HFFc6 (cell line): Measurements from ENCODE around the gene MAEA. TPM values are rescaled to one million over a fixed set of nuclear protein-coding genes. Genes with fewer than 3 reads are reported as not detected.
"Not testable (repeated sequence)": the region's sequence is repeated elsewhere in the genome, so short reads cannot be mapped to it uniquely, and the experiment has no call there.

Source experiments
- DNase-seq: peaks from one replicate; pipeline ENCODE4 v3.0.0-alpha.2; 2018
- H3K27ac Mint-ChIP-seq: 2 replicates; pipeline ENCODE4 v1.8.0; 2020; ENCODE audit warnings: mild to moderate bottlenecking, mixed read lengths
- H3K27me3 Mint-ChIP-seq: 2 replicates; pipeline ENCODE4 v1.8.0; 2021; ENCODE audit warnings: mild to moderate bottlenecking, moderate library complexity, mixed read lengths; ENCODE audit not compliant: insufficient read depth
- H3K36me3 Mint-ChIP-seq: 2 replicates; pipeline ENCODE4 v1.8.0; 2021; ENCODE audit warnings: low read depth, mixed read lengths
- H3K4me1 Mint-ChIP-seq: 2 replicates; pipeline ENCODE4 v1.8.0; 2020; ENCODE audit warnings: low read depth, mixed read lengths
- H3K4me3 Mint-ChIP-seq: 2 replicates; pipeline ENCODE4 v1.8.0; 2020; ENCODE audit warnings: mild to moderate bottlenecking, moderate library complexity, mixed read lengths
- H3K9me3 Mint-ChIP-seq: 2 replicates; pipeline ENCODE4 v1.8.0; 2020; ENCODE audit warnings: mild to moderate bottlenecking, mixed read lengths
- CTCF ChIP-seq: fragments of 200-600 bp; sonication (generic); IDR thresholded peaks from 2 replicates; pipeline ENCODE4 v1.5.0; 2021; ENCODE audit warnings: antibody characterized with exemption, mild to moderate bottlenecking
- total RNA-seq, 6 experiments: library from RNA; stranded (reverse); fragmentation: NEBNext Ultra II Directional; extraction: Animal tissue kit (Norgen Biotek cat#: 25700); gene quantifications; 2 replicates in 1 of 6; 3 replicates in 5 of 6; pipeline ENCODE4 v1.2.3, GENCODE V29; 2021

The MAEA gene
- total RNA-seq, 6 experiments from 2014 or later: 56.0 to 65.4 (median 60.6) TPM

- no peak for DNase-seq
- H3K4me3 Mint-ChIP-seq: peak overlapping the region; percentile 99
- peak overlapping the region; percentile 84 for H3K27ac Mint-ChIP-seq
- peaks cover 36% of the 10 kb centered on the region for H3K4me1 Mint-ChIP-seq
- peaks cover 5% of the 10 kb centered on the region; the same call in 1 of the 2 replicates for H3K9me3 Mint-ChIP-seq
- H3K27me3 Mint-ChIP-seq: peaks cover 4% of the 10 kb centered on the region; the same call in 1 of the 2 replicates
- H3K36me3 Mint-ChIP-seq: no peaks in the 10 kb centered on the region
- no peak for TF ChIP-seq CTCF
These were observed 905 bp upstream of the MAEA start for GRCh38 chr4:1288786-1289185.

- Mint-ChIP-seq H3K4me1 (peaks cover 45% of the 10 kb centered on the region), H3K27me3 (peaks cover 4% of the 10 kb centered on the region; the same call in 1 of the 2 replicates), H3K27ac (peak overlapping the region; percentile 91), H3K4me3 (peak overlapping the region; percentile 99), H3K9me3 (peaks cover 5% of the 10 kb centered on the region; the same call in 1 of the 2 replicates), H3K36me3 (no peaks in the 10 kb centered on the region)
- DNase-seq: peak; percentile 17
- TF ChIP-seq CTCF: no peak
These were observed 680 bp downstream of the MAEA start for GRCh38 chr4:1290165-1290977.

GRCh38 chr4:1291091-1291490 is 1.4 kb downstream of the MAEA start:
- H3K27ac Mint-ChIP-seq: peak overlapping the region; percentile 91
- H3K36me3 Mint-ChIP-seq: no peaks in the 10 kb centered on the region
- no peak for TF ChIP-seq CTCF
- H3K4me3 Mint-ChIP-seq: peak overlapping the region; percentile 99
- H3K4me1 Mint-ChIP-seq: peaks cover 45% of the 10 kb centered on the region
- peaks cover 4% of the 10 kb centered on the region; the same call in 1 of the 2 replicates for H3K9me3 Mint-ChIP-seq
- DNase-seq: no peak
- H3K27me3 Mint-ChIP-seq: peaks cover 4% of the 10 kb centered on the region; the same call in 1 of the 2 replicates

GRCh38 chr4:1291996-1292702 is 2.5 kb downstream of the MAEA start:
- Mint-ChIP-seq H3K4me1 (peaks cover 45% of the 10 kb centered on the region), H3K4me3 (peak overlapping the region; percentile 99; the same call in 1 of the 2 replicates), H3K36me3 (no peaks in the 10 kb centered on the region), H3K27me3 (peaks cover 5% of the 10 kb centered on the region; the same call in 1 of the 2 replicates), H3K9me3 (no peaks in the 10 kb centered on the region), H3K27ac (peak overlapping the region; percentile 32)
- no peak for DNase-seq
- no peak for TF ChIP-seq CTCF

GRCh38 chr4:1292703-1293011 is 3.0 kb downstream of the MAEA start:
- not testable (repeated sequence) for H3K27ac Mint-ChIP-seq, H3K27me3 Mint-ChIP-seq, DNase-seq, H3K4me3 Mint-ChIP-seq, H3K9me3 Mint-ChIP-seq, H3K36me3 Mint-ChIP-seq
- peaks cover 45% of the 10 kb centered on the region for H3K4me1 Mint-ChIP-seq

GRCh38 chr4:1293531-1293941 is 3.8 kb downstream of the MAEA start:
- Mint-ChIP-seq H3K27ac (no peak overlapping the region), H3K36me3 (no peaks in the 10 kb centered on the region), H3K9me3 (no peaks in the 10 kb centered on the region), H3K4me3 (no peak overlapping the region), H3K27me3 (peaks cover 5% of the 10 kb centered on the region; the same call in 1 of the 2 replicates), H3K4me1 (peaks cover 42% of the 10 kb centered on the region)
- no peak for TF ChIP-seq CTCF
- no peak for DNase-seq
